HG03103 (cell line): Measurements from ENCODE around the gene YRDC.
"Not testable (repeated sequence)": the region's sequence is repeated elsewhere in the genome, so short reads cannot be mapped to it uniquely, and the experiment has no call there.

Experiments used
- ATAC-seq: cut with Tn5 transposase; IDR thresholded peaks from one replicate; pipeline ENCODE4 v1.9.1; 2021; ENCODE audit warnings: low read depth; ENCODE audit not compliant: unreplicated experiment

Gene YRDC

DNA sequence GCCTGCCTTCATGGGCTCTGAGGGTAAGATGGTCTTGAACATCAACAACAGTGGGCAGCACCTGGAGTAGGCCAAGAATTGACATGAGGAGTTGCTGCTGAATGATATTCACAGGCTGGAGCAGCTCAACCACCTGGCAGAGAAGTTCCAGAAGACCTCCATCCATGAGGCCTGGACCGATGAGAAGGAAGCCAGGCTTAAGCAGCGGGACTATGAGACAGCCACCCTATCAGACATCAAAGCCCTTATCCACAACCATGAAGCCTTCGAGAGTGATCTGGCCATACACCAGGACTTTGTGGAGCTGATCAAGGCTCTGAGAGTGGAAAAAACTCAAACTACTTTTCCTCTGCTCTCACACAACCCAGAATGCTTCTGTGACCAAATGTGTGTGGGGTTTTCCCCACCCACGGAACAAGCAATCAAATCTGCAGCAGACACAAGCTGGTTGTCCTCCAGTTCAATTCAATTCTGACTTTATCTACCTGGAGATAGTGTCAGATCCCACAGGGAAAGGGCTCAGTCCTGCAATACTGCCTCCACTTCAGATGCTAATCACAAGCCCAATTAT is 31.0 kb downstream of the YRDC start:
- no peak for ATAC-seq

DNA sequence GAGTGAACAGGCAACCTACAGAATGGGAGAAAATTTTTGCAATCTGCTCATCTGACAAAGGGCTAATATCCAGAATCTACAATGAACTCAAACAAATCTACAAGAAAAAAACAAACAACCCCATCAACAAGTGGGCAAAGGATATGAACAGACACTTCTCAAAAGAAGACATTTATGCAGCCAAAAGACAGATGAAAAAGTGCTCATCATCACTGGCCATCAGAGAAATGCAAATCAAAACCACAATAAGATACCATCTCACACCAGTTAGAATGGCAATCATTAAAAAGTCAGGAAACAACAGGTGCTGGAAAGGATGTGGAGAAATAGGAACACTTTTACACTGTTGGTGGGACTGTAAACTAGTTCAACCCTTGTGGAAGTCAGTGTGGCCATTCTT is 36.6 kb downstream of the YRDC start:
- ATAC-seq, result not testable (repeated sequence)

DNA sequence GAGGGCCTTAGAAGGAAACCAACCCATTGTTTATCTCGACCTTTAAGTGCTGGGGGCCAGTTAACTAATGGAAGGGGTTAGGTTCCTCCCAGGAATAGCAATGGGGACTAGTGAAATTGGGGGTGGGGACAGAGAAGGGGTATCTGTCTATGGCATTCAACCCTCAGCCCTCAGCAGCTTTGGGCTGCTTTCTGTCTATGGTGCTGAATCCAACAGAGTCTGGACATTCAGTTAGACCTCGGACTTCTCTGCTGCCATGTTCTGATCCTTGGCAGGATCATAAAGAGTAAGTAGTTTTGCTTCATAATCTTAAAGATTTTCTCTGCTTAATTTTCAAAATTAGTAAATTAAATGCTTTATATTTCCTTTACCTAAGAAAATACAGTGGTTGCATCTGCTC is 40.5 kb downstream of the YRDC start:
- ATAC-seq, result no peak

GRCh38 chr1:37765916-37766664 is 41.9 kb downstream of the YRDC start:
- no peak for ATAC-seq

- ATAC-seq, result no peak
Observed at GRCh38 chr1:37764888-37765441, 43.0 kb downstream of the YRDC start, which contains the start of gene EPHA10. EPHA10 (minus strand) TSS chr1:37765120; CDS start chr1:37765066, 54 bp downstream.

GRCh38 chr1:37764414-37764825 is 43.6 kb downstream of the YRDC start:
- no peak for ATAC-seq

DNA sequence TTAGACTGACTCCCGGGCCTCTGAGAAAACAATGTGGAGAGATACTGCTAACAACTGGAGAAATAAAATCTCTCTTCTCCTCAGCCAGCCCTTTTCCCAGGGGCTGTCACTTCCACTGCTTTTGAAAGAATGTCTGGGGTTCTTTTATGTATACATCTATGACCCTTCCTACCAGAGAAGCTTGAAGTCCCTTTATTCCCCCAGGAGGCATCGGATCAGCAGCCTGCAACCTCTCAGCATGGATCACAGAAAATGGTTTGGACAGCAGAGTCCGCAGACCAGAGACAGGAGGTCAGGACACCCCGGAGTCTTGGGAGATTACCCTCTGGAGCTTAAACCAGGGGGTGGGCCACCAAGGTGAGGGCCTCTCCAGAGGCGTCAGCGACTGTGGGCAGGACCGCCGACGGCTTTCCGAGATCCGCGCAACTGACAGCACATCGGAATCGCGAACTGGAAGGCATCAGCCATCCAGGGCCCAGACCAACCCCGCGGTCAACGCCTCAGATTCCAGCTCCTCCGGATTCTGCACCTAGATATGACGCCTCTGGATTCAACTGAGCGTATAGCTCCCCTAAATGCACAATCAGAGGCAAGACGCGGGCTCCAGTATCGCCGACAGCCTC is 44.1 kb downstream of the YRDC start:
- ATAC-seq, result no peak

DNA sequence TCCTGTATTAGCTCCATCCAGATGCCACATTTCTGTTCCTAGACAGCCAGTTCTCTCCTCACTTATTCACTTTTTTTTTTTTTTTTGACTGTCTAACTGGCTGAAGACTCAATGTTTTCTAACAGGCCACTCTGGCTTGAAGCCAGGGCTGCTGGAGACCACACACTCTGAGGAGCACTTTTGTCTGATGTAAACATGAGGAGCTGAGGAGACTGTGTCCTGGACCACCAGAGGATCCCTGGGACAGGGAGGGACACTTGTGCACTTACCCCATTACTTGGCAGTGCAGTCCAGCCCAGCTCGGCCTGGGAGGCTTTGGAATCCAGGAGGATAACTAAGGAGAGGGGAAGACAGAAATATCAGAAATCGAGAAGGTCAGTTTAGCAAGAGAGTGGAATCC is 45.5 kb downstream of the YRDC start:
- no peak for ATAC-seq

DNA sequence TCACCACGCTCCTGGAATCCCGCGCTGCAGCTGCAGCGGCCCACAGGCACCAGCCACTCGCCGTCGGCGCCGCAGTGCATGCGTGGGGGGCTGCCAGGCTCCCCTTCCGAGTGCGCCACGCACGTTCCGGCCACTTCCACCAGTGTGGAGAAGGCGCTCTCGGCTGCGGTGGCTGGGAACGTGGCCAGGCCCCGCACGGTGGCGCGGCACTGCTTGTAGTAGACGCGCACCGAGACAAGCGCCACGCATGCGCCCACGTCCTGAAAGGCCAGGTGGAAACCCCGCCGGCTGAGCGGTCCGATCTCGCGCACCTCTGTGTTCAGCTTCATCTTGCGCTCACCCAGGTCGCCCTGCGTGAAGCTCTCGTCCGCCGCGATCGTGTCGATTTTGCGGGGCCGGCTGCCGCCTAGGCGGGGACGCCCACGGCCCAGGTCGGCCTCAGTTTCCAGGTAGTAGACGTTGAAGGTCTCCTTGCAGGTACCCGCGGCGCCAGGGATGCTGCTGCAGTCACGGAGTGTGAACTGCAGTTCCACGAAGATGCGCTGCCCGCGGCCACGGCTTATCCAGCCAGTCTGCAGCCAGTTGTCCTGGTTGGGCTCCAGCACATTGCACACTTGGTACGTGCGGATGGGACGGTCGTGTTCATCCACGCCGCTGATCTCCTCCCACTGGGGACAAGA is 46.5 kb downstream of the YRDC start:
- no peak for ATAC-seq

DNA sequence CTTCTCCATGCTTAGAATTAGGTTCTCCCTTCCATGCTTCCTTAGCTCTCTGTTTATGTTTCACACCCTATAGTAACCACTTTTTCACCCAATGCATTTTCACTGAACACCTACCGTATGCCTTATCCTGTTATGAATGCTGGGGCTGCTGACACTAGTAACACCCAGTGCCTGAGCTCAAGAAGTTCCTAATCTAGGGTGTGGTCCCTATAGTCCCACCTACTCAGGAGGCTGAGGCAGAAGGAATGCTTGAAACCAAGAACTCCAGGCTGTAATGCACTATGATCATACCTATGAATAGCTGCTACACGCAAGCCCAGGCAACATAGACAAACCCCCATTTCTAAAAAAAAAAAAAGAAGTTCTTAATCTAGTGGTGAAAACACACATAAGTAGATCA is 48.6 kb downstream of the YRDC start:
- no peak for ATAC-seq

DNA sequence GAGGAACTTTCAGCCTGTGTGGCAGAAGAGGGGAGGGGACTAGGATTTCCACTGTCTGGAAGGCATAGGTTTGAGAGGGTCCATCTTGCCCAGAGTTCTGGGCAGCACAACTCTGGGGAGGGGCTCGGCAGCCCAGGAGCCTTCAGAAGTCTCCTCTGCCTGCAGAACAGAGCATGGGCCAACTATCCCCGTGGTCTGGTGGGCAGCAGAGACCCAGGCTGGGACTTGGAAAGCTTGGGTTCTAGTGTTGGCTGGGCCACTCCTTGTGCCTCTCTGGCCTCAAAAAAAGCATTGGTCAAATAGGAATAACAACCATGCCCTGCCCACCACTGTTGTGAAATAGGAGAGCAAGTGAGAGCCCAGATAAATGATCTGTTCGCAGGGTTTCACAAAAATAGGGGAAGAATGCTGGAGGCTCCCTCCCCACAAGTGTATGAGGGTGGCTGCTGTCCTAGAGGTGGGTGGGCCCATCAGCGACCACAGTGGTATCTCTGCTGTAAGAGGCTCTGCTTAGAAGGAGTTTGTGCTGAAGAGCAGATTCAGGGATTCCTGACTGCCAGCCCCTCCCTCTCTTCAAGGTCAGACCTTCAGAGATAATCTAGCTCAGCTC is 52.0 kb downstream of the YRDC start:
- ATAC-seq, result no peak

GRCh38 chr1:37755290-37755689 is 52.7 kb downstream of the YRDC start:
- ATAC-seq, result no peak

DNA sequence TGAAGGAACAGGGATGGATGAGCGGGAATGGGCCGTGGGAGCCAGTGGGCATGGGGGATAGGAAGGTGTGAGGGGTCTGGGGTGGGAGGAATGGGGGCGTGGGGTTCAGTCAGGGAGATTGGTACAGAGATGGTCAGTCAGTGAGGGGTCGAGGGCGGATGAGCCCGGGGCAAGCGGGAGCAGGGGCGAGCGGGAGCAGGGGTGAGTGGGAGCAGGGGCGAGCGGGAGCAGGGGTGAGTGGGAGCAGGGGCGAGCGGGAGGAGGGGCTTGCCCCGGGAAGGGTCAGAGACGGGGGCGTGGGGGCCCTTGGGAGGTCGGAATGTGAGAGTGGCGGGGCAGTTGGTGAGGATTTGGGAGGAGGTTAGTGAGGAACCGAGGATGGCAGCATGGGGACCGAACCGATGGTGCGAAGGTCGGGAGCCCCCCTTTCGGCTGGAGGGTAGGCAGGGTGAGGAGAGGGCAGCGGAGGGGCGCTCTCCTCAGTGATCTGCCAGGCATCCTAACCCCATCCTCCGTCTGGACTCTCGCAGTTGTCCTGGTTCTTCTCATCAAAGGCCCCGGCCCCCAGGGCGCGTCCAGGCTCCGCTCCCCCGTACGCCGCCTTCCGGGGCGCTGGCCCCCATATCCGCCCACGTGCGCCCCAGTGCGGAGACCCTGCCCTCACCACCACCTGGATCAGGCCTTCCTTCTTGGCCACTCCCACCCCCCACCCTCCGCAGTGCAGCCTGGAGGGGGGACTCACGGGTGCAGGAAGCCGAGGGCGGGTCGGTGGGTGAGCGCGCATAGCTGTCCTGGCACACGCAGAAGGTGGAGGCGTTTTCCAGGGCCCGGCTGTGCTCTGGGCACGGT is 54.3 kb downstream of the YRDC start:
- ATAC-seq, result no peak
